H9 (cell line): ENCODE data around the gene TMEFF2. TPM values are rescaled to one million over a fixed set of nuclear protein-coding genes. Genes with fewer than 3 reads are reported as not detected.
"Not testable (repeated sequence)": the region's sequence is repeated elsewhere in the genome, so short reads cannot be mapped to it uniquely, and the experiment has no call there.

Source experiments
- DNase-seq: peaks from one replicate; pipeline ENCODE4 v3.0.0-alpha.2; 2017
- H2AFZ ChIP-seq: one replicate; pipeline ENCODE4 v1.6.1; 2013; ENCODE audit warnings: mild to moderate bottlenecking, low read length, control low read depth, moderate library complexity
- H2AK5ac ChIP-seq: 2 replicates; pipeline ENCODE4 v1.6.1; 2013; ENCODE audit warnings: low read length, control low read depth, mixed read lengths; ENCODE audit not compliant: insufficient read length
- H2BK120ac ChIP-seq: one replicate; pipeline ENCODE4 v1.6.1; 2013; ENCODE audit warnings: low read depth, mild to moderate bottlenecking, low read length, control low read depth, inconsistent platforms; ENCODE audit not compliant: poor library complexity, severe bottlenecking
- H2BK12ac ChIP-seq: 2 replicates; pipeline ENCODE4 v1.6.1; 2013; ENCODE audit warnings: low read length, control low read depth, mixed read lengths, low read depth; ENCODE audit not compliant: insufficient read length
- H2BK15ac ChIP-seq: 2 replicates; pipeline ENCODE4 v1.6.1; 2013; ENCODE audit warnings: low read depth, low read length, control low read depth
- H2BK20ac ChIP-seq: one replicate; pipeline ENCODE4 v1.6.1; 2013; ENCODE audit warnings: low read depth, mild to moderate bottlenecking, low read length, control low read depth, inconsistent platforms; ENCODE audit not compliant: poor library complexity, severe bottlenecking
- H2BK5ac ChIP-seq: 2 replicates; pipeline ENCODE4 v1.6.1; 2013; ENCODE audit warnings: low read length, control low read depth, mixed read lengths; ENCODE audit not compliant: insufficient read length
- H3K14ac ChIP-seq: 2 replicates; pipeline ENCODE4 v1.6.1; 2013; ENCODE audit warnings: low read length, control low read depth; ENCODE audit not compliant: insufficient read depth
- H3K18ac ChIP-seq: 2 replicates; pipeline ENCODE4 v1.6.1; 2013; ENCODE audit warnings: low read depth, mild to moderate bottlenecking, mixed read lengths, low read length, control low read depth; ENCODE audit not compliant: insufficient read length
- H3K23ac ChIP-seq: 2 replicates; pipeline ENCODE4 v1.6.1; 2013; ENCODE audit warnings: low read length, control low read depth, mixed read lengths, low read depth; ENCODE audit not compliant: insufficient read length
- H3K23me2 ChIP-seq: 2 replicates; pipeline ENCODE4 v1.6.1; 2013; ENCODE audit warnings: low read depth, mild to moderate bottlenecking, mixed read lengths, low read length, control low read depth; ENCODE audit not compliant: insufficient read length, poor library complexity, severe bottlenecking
- H3K27ac ChIP-seq: 2 replicates; pipeline ENCODE4 v1.5.1; 2013; ENCODE audit warnings: low read length, control low read depth, mixed read lengths, low read depth; ENCODE audit not compliant: insufficient read length
- H3K27me3 ChIP-seq: 2 replicates; pipeline ENCODE4 v1.6.1; 2013; ENCODE audit warnings: low read length, control low read depth, inconsistent platforms; ENCODE audit not compliant: insufficient read depth
- H3K4ac ChIP-seq: 2 replicates; pipeline ENCODE4 v1.6.1; 2013; ENCODE audit warnings: low read depth, mild to moderate bottlenecking, control low read depth, inconsistent platforms, low read length, moderate library complexity
- H3K4me1 ChIP-seq: 2 replicates; pipeline ENCODE4 v1.6.1; 2013; ENCODE audit warnings: low read length, control low read depth, inconsistent platforms; ENCODE audit not compliant: insufficient read depth
- H3K4me2 ChIP-seq: 2 replicates; pipeline ENCODE4 v1.6.1; 2013; ENCODE audit warnings: low read length, control low read depth, mixed read lengths; ENCODE audit not compliant: insufficient read length, insufficient read depth
- H3K56ac ChIP-seq: 2 replicates; pipeline ENCODE4 v1.6.1; 2013; ENCODE audit warnings: low read depth, mild to moderate bottlenecking, mixed read lengths, low read length, control low read depth; ENCODE audit not compliant: insufficient read length
- H3K79me1 ChIP-seq: 2 replicates; pipeline ENCODE4 v1.6.1; 2013; ENCODE audit warnings: low read depth, mild to moderate bottlenecking, moderate library complexity, low read length, control low read depth, inconsistent platforms; ENCODE audit not compliant: insufficient read depth, poor library complexity, severe bottlenecking
- H3K79me2 ChIP-seq: 2 replicates; pipeline ENCODE4 v1.6.1; 2013; ENCODE audit warnings: low read length, control low read depth, inconsistent platforms; ENCODE audit not compliant: insufficient read depth
- H3K9ac ChIP-seq: 2 replicates; pipeline ENCODE4 v1.6.1; 2013; ENCODE audit warnings: low read length, control low read depth, mixed read lengths; ENCODE audit not compliant: insufficient read length; ENCODE audit errors: extremely low read depth
- H3K9me3 ChIP-seq: one replicate; pipeline ENCODE4 v1.6.1; 2013; ENCODE audit warnings: low read depth, low read length, inconsistent platforms; ENCODE audit not compliant: control insufficient read depth
- H3T11ph ChIP-seq: one replicate; pipeline ENCODE4 v1.6.1; 2013; ENCODE audit warnings: mild to moderate bottlenecking, low read length, control low read depth, inconsistent platforms
- H4K20me1 ChIP-seq: one replicate; pipeline ENCODE4 v1.6.1; 2013; ENCODE audit not compliant: control insufficient read depth, insufficient read length, insufficient read depth
- H4K5ac ChIP-seq: 2 replicates; pipeline ENCODE4 v1.6.1; 2013; ENCODE audit warnings: low read depth, mild to moderate bottlenecking, mixed read lengths, low read length, control low read depth; ENCODE audit not compliant: insufficient read length
- H4K8ac ChIP-seq: replicated peaks from 2 replicates; pipeline ENCODE4 v1.6.1; 2013; ENCODE audit warnings: low read length, control low read depth, mixed read lengths, low read depth; ENCODE audit not compliant: insufficient read length
- H4K91ac ChIP-seq: 2 replicates; pipeline ENCODE4 v1.6.1; 2013; ENCODE audit warnings: low read depth, mild to moderate bottlenecking, moderate library complexity, mixed read lengths, low read length, control low read depth; ENCODE audit not compliant: insufficient read length
- H3K27ac Mint-ChIP-seq, 3 experiments: 2 replicates in 2 of 3; 3 replicates in 1 of 3; pipeline ENCODE4 v1.8.0; 2020 to 2021; ENCODE audit warnings: mixed read lengths in 3 of 3, mild to moderate bottlenecking in 1 of 3, moderate library complexity in 1 of 3
- H3K27me3 Mint-ChIP-seq: 2 replicates; pipeline ENCODE4 v1.8.0; 2021; ENCODE audit warnings: low read depth, mild to moderate bottlenecking, moderate library complexity, mixed read lengths
- H3K36me3 Mint-ChIP-seq, 3 experiments: 2 replicates in 2 of 3; 3 replicates in 1 of 3; pipeline ENCODE4 v1.8.0; 2020 to 2021; ENCODE audit warnings: low read depth in 3 of 3, mixed read lengths in 3 of 3; ENCODE audit not compliant: insufficient read depth in 1 of 3
- H3K4me1 Mint-ChIP-seq, 2 experiments: 2 replicates each; pipeline ENCODE4 v1.8.0; 2020; ENCODE audit warnings: mixed read lengths in 2 of 2
- H3K4me3 Mint-ChIP-seq, 2 experiments: 2 replicates in 1 of 2; 3 replicates in 1 of 2; pipeline ENCODE4 v1.8.0; 2020 to 2021; ENCODE audit warnings: mild to moderate bottlenecking in 2 of 2, mixed read lengths in 2 of 2, moderate library complexity in 1 of 2
- H3K9me3 Mint-ChIP-seq, 2 experiments: 2 replicates in 1 of 2; 3 replicates in 1 of 2; pipeline ENCODE4 v1.8.0; 2020; ENCODE audit warnings: mild to moderate bottlenecking in 2 of 2, mixed read lengths in 2 of 2, moderate library complexity in 1 of 2
- CTCF ChIP-seq: fragments of 200-600 bp; sonication (generic); conservative IDR thresholded peaks from 3 replicates; pipeline ENCODE4 v1.8.0; 2021; ENCODE audit warnings: antibody characterized with exemption, mild to moderate bottlenecking
- WGBS: extraction: QIAGEN DNeasy Blood & Tissue Kit; methylation state at CpG from one replicate; pipeline ENCODE4 v1.1.7; 2013; ENCODE audit warnings: missing lambda C conversion rate, low lambda C conversion rate, mixed read lengths; ENCODE audit not compliant: insufficient read length; ENCODE audit errors: extremely low coverage; 5-methylcytosine and 5-hydroxymethylcytosine counted together
- total RNA-seq: library from RNA; stranded (reverse); gene quantifications from 2 replicates; pipeline ENCODE4 v1.2.1, GENCODE V29; 2021

The TMEFF2 gene
- total RNA-seq, 1 experiment from 2014 or later, result 0.39 TPM

- Histone ChIP-seq H2BK20ac (no peak overlapping the region), H2BK15ac (no peak overlapping the region), H3K4me1 (no peaks in the 10 kb centered on the region), H3K23me2 (no peaks in the 10 kb centered on the region), H3K79me1 (no peaks in the 10 kb centered on the region), H4K8ac (no peak overlapping the region), H3K23ac (no peak overlapping the region), H2AK5ac (no peak overlapping the region), H2BK5ac (no peak overlapping the region), H3K14ac (no peak overlapping the region), H3K79me2 (no peaks in the 10 kb centered on the region), H4K20me1 (no peaks in the 10 kb centered on the region), H3K4me2 (no peak overlapping the region), H3K27me3 (no peaks in the 10 kb centered on the region), H4K5ac (no peak overlapping the region), H3K4ac (no peak overlapping the region), H3K18ac (no peak overlapping the region), H4K91ac (no peak overlapping the region), H2BK12ac (no peak overlapping the region), H3K9ac (no peak overlapping the region), H3K27ac (no peak overlapping the region), H2BK120ac (no peak overlapping the region), H2AFZ (no peak overlapping the region), H3T11ph (no peak overlapping the region), H3K56ac (no peak overlapping the region), H3K9me3 (no peaks in the 10 kb centered on the region)
- H3K36me3 Mint-ChIP-seq, result no peaks in the 10 kb centered on the region
- peaks cover 10 to 12% of the 10 kb centered on the region in 2 experiments for H3K4me1 Mint-ChIP-seq
- no peaks in the 10 kb centered on the region for H3K27me3 Mint-ChIP-seq
- no peak overlapping the region for H3K27ac Mint-ChIP-seq
- TF ChIP-seq CTCF, result no peak
- H3K9me3 Mint-ChIP-seq, result no peaks in the 10 kb centered on the region
- WGBS, result no CpG with 5 or more reads among the region's 5 CpGs
- no peak overlapping the region for H3K4me3 Mint-ChIP-seq
- DNase-seq, result no peak
These were observed 112.6 kb downstream of the TMEFF2 start for GRCh38 chr2:192082121-192082520.

DNA sequence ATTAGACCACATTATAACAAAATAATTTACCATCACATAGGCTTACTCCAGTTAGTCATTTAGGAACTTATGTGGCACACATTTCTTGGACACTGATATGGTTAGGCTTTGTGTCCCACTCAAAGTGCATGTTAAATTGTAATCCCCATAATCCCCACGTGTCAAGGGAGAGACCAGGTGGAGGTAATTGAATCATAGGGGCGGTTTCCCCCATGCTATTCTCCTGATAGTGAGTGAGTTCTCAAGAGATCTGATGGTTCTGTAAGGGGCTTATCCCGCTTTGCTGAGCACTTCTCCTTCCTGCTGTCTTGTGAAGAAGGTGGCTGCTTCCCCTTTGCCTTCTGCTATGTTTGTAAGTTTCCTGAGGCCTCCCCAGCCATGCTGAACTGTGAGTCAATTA is 114.6 kb downstream of the TMEFF2 start:
- not testable (repeated sequence) for H2BK12ac ChIP-seq, H3K27me3 ChIP-seq, H3K27me3 Mint-ChIP-seq, H3T11ph ChIP-seq, H3K23ac ChIP-seq, DNase-seq, H3K79me2 ChIP-seq, H3K23me2 ChIP-seq, H3K4me3 Mint-ChIP-seq, H3K9me3 ChIP-seq, H3K4ac ChIP-seq, H4K20me1 ChIP-seq, H3K27ac ChIP-seq, H3K14ac ChIP-seq, H4K8ac ChIP-seq, H4K5ac ChIP-seq, H3K56ac ChIP-seq, H2BK120ac ChIP-seq, H4K91ac ChIP-seq, H3K36me3 Mint-ChIP-seq, H3K9me3 Mint-ChIP-seq, H3K4me2 ChIP-seq, H3K27ac Mint-ChIP-seq, H3K18ac ChIP-seq, H2AK5ac ChIP-seq, H2BK5ac ChIP-seq, H2AFZ ChIP-seq, H2BK20ac ChIP-seq, H3K4me1 Mint-ChIP-seq, H3K9ac ChIP-seq, H2BK15ac ChIP-seq, H3K79me1 ChIP-seq, H3K4me1 ChIP-seq
- no CpG with 5 or more reads among the region's 3 CpGs for WGBS
